Activated T-helper 17 cell treated with anti-CD3 and anti-CD28 coated beads, Interleukin-2, amount 50 U/mL, for 72 hours (primary cell): Measurements from ENCODE around the gene KCNG1. TPM values are rescaled to one million over a fixed set of nuclear protein-coding genes. Genes with fewer than 3 reads are reported as not detected.

ENCODE experiments used
- ATAC-seq: fragments of 150-1000 bp; cut with Tn5 transposase; replicated peaks from 2 replicates; pipeline ENCODE4 v1.10.0; 2021; ENCODE audit warnings: mild to moderate bottlenecking, moderate library complexity
- H3K27ac Mint-ChIP-seq: one replicate; pipeline ENCODE4 v1.8.0; 2022; ENCODE audit warnings: mixed read lengths
- H3K27me3 Mint-ChIP-seq: one replicate; pipeline ENCODE4 v1.8.0; 2022; ENCODE audit warnings: mixed read lengths
- H3K36me3 Mint-ChIP-seq: one replicate; pipeline ENCODE4 v1.8.0; 2022; ENCODE audit warnings: low read depth, mild to moderate bottlenecking, mixed read lengths
- H3K4me1 Mint-ChIP-seq: one replicate; pipeline ENCODE4 v1.8.0; 2022; ENCODE audit warnings: mixed read lengths
- H3K4me3 Mint-ChIP-seq: one replicate; pipeline ENCODE4 v1.8.0; 2022; ENCODE audit warnings: mild to moderate bottlenecking, mixed read lengths
- H3K9me3 Mint-ChIP-seq: one replicate; pipeline ENCODE4 v1.8.0; 2022; ENCODE audit warnings: mixed read lengths
- total RNA-seq, 2 donors: library from RNA; stranded (reverse); gene quantifications; one replicate each; pipeline ENCODE4 v1.2.3, GENCODE V29; 2022

Gene KCNG1
- total RNA-seq, 2 donors from 2014 or later = 0.28 to 0.42 TPM

- no peak for ATAC-seq
- Mint-ChIP-seq H3K27ac (no peak overlapping the region), H3K4me3 (no peak overlapping the region), H3K4me1 (no peaks in the 10 kb centered on the region), H3K36me3 (no peaks in the 10 kb centered on the region), H3K9me3 (no peaks in the 10 kb centered on the region), H3K27me3 (peaks cover 15% of the 10 kb centered on the region)
Measured at GRCh38 chr20:51010932-51011331, 12.0 kb downstream of the KCNG1 start.

- no peak overlapping the region for H3K27ac Mint-ChIP-seq
- no peak for ATAC-seq
- H3K4me1 Mint-ChIP-seq = no peaks in the 10 kb centered on the region
- H3K9me3 Mint-ChIP-seq = no peaks in the 10 kb centered on the region
- peaks cover 18% of the 10 kb centered on the region for H3K27me3 Mint-ChIP-seq
- no peaks in the 10 kb centered on the region for H3K36me3 Mint-ChIP-seq
- no peak overlapping the region for H3K4me3 Mint-ChIP-seq
Measured at GRCh38 chr20:51010043-51010365, 12.9 kb downstream of the KCNG1 start.

- peaks cover 14% of the 10 kb centered on the region for H3K27me3 Mint-ChIP-seq
- no peak overlapping the region for H3K4me3 Mint-ChIP-seq
- no peaks in the 10 kb centered on the region for H3K4me1 Mint-ChIP-seq
- no peaks in the 10 kb centered on the region for H3K9me3 Mint-ChIP-seq
- H3K36me3 Mint-ChIP-seq = no peaks in the 10 kb centered on the region
- no peak for ATAC-seq
- no peak overlapping the region for H3K27ac Mint-ChIP-seq
Measured at GRCh38 chr20:51009303-51010042, 13.4 kb downstream of the KCNG1 start.

- no peaks in the 10 kb centered on the region for H3K9me3 Mint-ChIP-seq
- H3K4me3 Mint-ChIP-seq = no peak overlapping the region
- no peaks in the 10 kb centered on the region for H3K4me1 Mint-ChIP-seq
- H3K27me3 Mint-ChIP-seq = peaks cover 8% of the 10 kb centered on the region
- no peak for ATAC-seq
- no peak overlapping the region for H3K27ac Mint-ChIP-seq
- H3K36me3 Mint-ChIP-seq = no peaks in the 10 kb centered on the region
Measured at GRCh38 chr20:51008718-51009117, 14.2 kb downstream of the KCNG1 start.

GRCh38 chr20:51005214-51005613 is 17.7 kb downstream of the KCNG1 start:
- H3K9me3 Mint-ChIP-seq = no peaks in the 10 kb centered on the region
- H3K27me3 Mint-ChIP-seq = peaks cover 23% of the 10 kb centered on the region
- no peak overlapping the region for H3K4me3 Mint-ChIP-seq
- H3K4me1 Mint-ChIP-seq = no peaks in the 10 kb centered on the region
- H3K27ac Mint-ChIP-seq = no peak overlapping the region
- no peaks in the 10 kb centered on the region for H3K36me3 Mint-ChIP-seq
- ATAC-seq = no peak

GRCh38 chr20:51004781-51005180 is 18.1 kb downstream of the KCNG1 start:
- H3K36me3 Mint-ChIP-seq = no peaks in the 10 kb centered on the region
- no peak for ATAC-seq
- H3K9me3 Mint-ChIP-seq = no peaks in the 10 kb centered on the region
- no peaks in the 10 kb centered on the region for H3K4me1 Mint-ChIP-seq
- H3K4me3 Mint-ChIP-seq = no peak overlapping the region
- peaks cover 25% of the 10 kb centered on the region for H3K27me3 Mint-ChIP-seq
- H3K27ac Mint-ChIP-seq = no peak overlapping the region

GRCh38 chr20:51004305-51004727 is 18.6 kb downstream of the KCNG1 start:
- no peak for ATAC-seq
- Mint-ChIP-seq H3K4me1 (no peaks in the 10 kb centered on the region), H3K27me3 (peaks cover 27% of the 10 kb centered on the region), H3K9me3 (no peaks in the 10 kb centered on the region), H3K36me3 (no peaks in the 10 kb centered on the region), H3K27ac (no peak overlapping the region), H3K4me3 (no peak overlapping the region)

- no peak overlapping the region for H3K4me3 Mint-ChIP-seq
- H3K27ac Mint-ChIP-seq = no peak overlapping the region
- peaks cover 33% of the 10 kb centered on the region for H3K27me3 Mint-ChIP-seq
- no peaks in the 10 kb centered on the region for H3K4me1 Mint-ChIP-seq
- no peaks in the 10 kb centered on the region for H3K9me3 Mint-ChIP-seq
- ATAC-seq = no peak
- H3K36me3 Mint-ChIP-seq = no peaks in the 10 kb centered on the region
Measured at GRCh38 chr20:51003753-51004152, 19.2 kb downstream of the KCNG1 start.

GRCh38 chr20:51002633-51003032 is 20.3 kb downstream of the KCNG1 start:
- ATAC-seq = no peak
- H3K27me3 Mint-ChIP-seq = peaks cover 36% of the 10 kb centered on the region
- no peaks in the 10 kb centered on the region for H3K36me3 Mint-ChIP-seq
- H3K4me1 Mint-ChIP-seq = no peaks in the 10 kb centered on the region
- H3K4me3 Mint-ChIP-seq = no peak overlapping the region
- no peak overlapping the region for H3K27ac Mint-ChIP-seq
- H3K9me3 Mint-ChIP-seq = no peaks in the 10 kb centered on the region

- H3K27me3 Mint-ChIP-seq = peaks cover 36% of the 10 kb centered on the region
- no peaks in the 10 kb centered on the region for H3K36me3 Mint-ChIP-seq
- H3K4me3 Mint-ChIP-seq = no peak overlapping the region
- no peaks in the 10 kb centered on the region for H3K4me1 Mint-ChIP-seq
- peak; percentile 74 for ATAC-seq
- H3K27ac Mint-ChIP-seq = peak overlapping the region; percentile 42
- H3K9me3 Mint-ChIP-seq = no peaks in the 10 kb centered on the region
Measured at GRCh38 chr20:51001430-51002265, 21.3 kb downstream of the KCNG1 start.

- H3K9me3 Mint-ChIP-seq = no peaks in the 10 kb centered on the region
- peaks cover 28% of the 10 kb centered on the region for H3K27me3 Mint-ChIP-seq
- H3K4me3 Mint-ChIP-seq = no peak overlapping the region
- no peak for ATAC-seq
- H3K27ac Mint-ChIP-seq = no peak overlapping the region
- H3K4me1 Mint-ChIP-seq = no peaks in the 10 kb centered on the region
- H3K36me3 Mint-ChIP-seq = no peaks in the 10 kb centered on the region
Measured at GRCh38 chr20:50999355-50999754, 23.6 kb downstream of the KCNG1 start.

GRCh38 chr20:50996901-50997865 is 25.7 kb downstream of the KCNG1 start:
- Mint-ChIP-seq H3K36me3 (no peaks in the 10 kb centered on the region), H3K27me3 (peaks cover 21% of the 10 kb centered on the region), H3K4me1 (no peaks in the 10 kb centered on the region), H3K9me3 (no peaks in the 10 kb centered on the region), H3K4me3 (no peak overlapping the region), H3K27ac (no peak overlapping the region)
- ATAC-seq = no peak

GRCh38 chr20:50995506-50995905 is 27.4 kb downstream of the KCNG1 start:
- Mint-ChIP-seq H3K9me3 (no peaks in the 10 kb centered on the region), H3K4me3 (no peak overlapping the region), H3K4me1 (no peaks in the 10 kb centered on the region), H3K27ac (no peak overlapping the region), H3K36me3 (no peaks in the 10 kb centered on the region), H3K27me3 (peaks cover 15% of the 10 kb centered on the region)
- no peak for ATAC-seq

GRCh38 chr20:50993876-50994275 is 29.0 kb downstream of the KCNG1 start:
- no peak overlapping the region for H3K4me3 Mint-ChIP-seq
- ATAC-seq = no peak
- no peaks in the 10 kb centered on the region for H3K4me1 Mint-ChIP-seq
- no peak overlapping the region for H3K27ac Mint-ChIP-seq
- H3K9me3 Mint-ChIP-seq = no peaks in the 10 kb centered on the region
- peaks cover 4% of the 10 kb centered on the region for H3K27me3 Mint-ChIP-seq
- no peaks in the 10 kb centered on the region for H3K36me3 Mint-ChIP-seq
